ENCODE data around the gene NDFIP2.

DNA sequence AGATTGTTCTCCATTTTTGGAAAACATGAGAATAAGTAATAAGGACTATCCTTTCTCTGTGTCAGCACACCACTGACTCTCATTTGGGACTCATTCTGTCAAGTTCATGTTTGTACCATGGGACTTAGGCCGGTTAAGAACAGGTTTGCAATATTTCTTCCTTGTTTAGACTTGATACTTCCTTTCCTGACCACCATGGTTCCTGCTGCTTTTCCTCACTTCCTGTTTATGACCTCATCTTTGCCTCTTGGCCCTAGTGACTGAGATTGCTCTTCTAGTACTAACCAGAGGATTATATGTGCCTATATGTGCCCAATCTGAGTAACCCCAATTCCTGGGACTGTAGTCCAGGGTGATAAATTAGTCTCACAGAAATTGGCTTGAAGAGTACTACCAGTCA, 32.5 kb upstream of the NDFIP2 start:
- TF ChIP-seq, protein P1, sequence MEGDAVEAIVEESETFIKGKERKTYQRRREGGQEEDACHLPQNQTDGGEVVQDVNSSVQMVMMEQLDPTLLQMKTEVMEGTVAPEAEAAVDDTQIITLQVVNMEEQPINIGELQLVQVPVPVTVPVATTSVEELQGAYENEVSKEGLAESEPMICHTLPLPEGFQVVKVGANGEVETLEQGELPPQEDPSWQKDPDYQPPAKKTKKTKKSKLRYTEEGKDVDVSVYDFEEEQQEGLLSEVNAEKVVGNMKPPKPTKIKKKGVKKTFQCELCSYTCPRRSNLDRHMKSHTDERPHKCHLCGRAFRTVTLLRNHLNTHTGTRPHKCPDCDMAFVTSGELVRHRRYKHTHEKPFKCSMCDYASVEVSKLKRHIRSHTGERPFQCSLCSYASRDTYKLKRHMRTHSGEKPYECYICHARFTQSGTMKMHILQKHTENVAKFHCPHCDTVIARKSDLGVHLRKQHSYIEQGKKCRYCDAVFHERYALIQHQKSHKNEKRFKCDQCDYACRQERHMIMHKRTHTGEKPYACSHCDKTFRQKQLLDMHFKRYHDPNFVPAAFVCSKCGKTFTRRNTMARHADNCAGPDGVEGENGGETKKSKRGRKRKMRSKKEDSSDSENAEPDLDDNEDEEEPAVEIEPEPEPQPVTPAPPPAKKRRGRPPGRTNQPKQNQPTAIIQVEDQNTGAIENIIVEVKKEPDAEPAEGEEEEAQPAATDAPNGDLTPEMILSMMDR (IDR thresholded peaks at IDR 0.05; ENCODE audit: low read depth, low read length), result no peak
- TF ChIP-seq POLR2A (IDR thresholded peaks at IDR 0.05; ENCODE audit: extremely low read depth, insufficient read length), result no peak
